Activated effector memory CD4-positive, alpha-beta T cell treated with anti-CD3 and anti-CD28 coated beads, Interleukin-2, amount 50 U/mL, for 16 hours (primary cell): ENCODE results near the gene VOPP1.

Source experiments
- DNase-seq: peaks from one replicate; pipeline ENCODE4 v3.0.0-alpha.2; 2020

Gene VOPP1

DNA sequence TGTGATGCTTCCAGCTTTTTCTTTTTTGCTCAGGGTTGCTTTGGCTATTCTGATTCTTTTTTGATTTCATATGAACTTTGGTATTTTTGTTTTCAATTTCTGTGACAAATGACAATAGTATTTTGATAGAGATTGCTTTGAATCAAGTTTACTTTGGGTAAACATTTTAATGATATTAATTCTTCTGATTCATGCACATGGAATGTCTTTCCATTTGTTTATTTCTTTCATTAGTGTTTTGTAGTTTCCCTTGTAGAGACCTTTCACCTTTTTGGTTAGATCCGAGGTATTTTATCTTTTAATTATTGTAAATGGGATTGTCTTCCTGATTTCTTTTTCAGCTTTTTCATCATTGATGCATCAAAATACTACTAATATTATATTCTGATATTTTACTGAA, 114.0 kb downstream of the VOPP1 start:
- DNase-seq: no peak

- no peak for DNase-seq
Observed at GRCh38 chr7:55457801-55458200, 114.5 kb downstream of the VOPP1 start.

GRCh38 chr7:55452971-55453370, 119.3 kb downstream of the VOPP1 start:
- DNase-seq: no peak

- no peak for DNase-seq
Observed at GRCh38 chr7:55449992-55450535, 122.2 kb downstream of the VOPP1 start.

GRCh38 chr7:55449205-55449991, 122.9 kb downstream of the VOPP1 start:
- no peak for DNase-seq

- no peak for DNase-seq
Observed at GRCh38 chr7:55448526-55448925, 123.8 kb downstream of the VOPP1 start.

DNA sequence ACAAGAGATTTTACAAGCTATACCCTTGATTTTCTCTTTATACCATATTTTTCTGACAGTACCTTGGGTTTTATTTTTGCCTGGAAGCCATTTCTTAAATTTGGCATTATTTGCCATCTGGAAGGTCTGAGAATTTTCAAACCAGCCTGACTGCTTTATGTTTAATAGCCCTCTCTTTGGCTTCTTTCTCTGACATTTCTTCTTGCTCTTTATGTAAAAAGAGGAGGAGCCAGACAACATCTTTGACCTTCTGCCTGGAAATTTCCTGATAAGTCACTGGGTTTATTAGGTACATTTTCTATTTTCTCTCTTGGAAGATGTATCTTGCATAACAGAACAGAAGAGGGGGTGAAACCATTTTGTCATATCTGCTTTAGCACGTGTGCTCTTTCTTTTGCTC, 127.5 kb downstream of the VOPP1 start:
- no peak for DNase-seq

GRCh38 chr7:55441774-55442522, 130.4 kb downstream of the VOPP1 start:
- DNase-seq: no peak

- no peak for DNase-seq
Observed at GRCh38 chr7:55441002-55441401, 131.3 kb downstream of the VOPP1 start.

- DNase-seq: no peak
Observed at GRCh38 chr7:55440040-55440690, 132.1 kb downstream of the VOPP1 start.

DNA sequence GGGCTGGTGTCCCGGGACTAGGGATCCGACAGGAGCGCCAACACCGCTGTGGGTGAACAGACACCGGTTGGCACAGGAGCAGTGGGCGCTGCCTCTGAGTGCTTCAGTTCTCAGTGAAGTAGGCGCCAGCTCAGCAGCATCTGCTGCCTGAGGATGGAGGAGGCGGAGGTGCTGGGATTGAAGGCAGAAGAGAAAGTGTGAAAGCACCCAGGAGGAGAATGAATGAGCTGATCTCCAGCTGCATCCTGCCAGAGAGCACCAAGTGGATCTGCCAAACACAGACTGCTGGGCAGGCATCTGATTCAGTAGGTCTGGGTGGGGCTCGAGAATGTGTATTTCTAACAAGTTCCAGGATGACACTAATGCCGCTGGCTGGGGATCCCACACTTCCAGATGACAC, 132.7 kb downstream of the VOPP1 start:
- no peak for DNase-seq

GRCh38 chr7:55438757-55439525, 133.4 kb downstream of the VOPP1 start:
- DNase-seq: no peak

GRCh38 chr7:55438085-55438756, 134.1 kb downstream of the VOPP1 start:
- DNase-seq: no peak

DNA sequence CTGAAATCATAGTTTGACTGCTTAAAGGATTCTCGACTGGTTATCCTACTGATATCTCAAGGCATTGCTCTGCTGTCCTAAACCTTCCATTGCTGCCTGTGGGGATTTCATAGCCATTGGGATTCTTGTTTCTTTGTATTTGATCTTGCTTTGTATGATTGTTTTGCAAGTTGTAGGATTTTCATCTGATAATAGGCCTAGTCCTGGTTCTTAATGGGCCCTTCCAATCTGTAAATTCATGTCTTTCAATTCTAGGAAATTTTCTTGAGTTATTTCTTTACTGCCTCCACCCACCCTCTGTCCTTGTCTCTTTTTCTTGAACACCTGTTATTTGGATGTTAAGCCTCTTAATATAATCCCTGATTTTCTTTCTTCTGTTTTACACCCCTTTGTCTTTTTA, 134.9 kb downstream of the VOPP1 start:
- DNase-seq: no peak

DNA sequence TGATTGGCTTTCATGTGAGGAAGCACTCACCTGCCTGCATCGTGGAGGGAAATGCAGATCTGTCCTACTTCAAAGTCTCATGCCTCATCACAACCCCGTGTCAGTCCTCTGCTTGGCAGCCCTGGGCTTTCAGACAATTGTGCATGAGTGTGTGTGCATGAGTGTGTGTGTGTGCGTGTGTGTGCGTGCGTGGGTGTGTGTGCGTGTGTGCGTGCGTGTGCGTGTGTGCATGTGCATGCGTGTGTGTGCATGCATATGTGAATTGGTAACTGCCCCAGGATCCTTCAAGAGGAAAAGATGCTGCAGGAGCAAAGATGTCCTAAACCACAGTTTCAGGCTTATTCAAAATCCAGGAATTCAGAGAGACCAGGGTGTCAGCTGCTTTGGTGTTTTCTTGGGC, 135.8 kb downstream of the VOPP1 start:
- no peak for DNase-seq

DNA sequence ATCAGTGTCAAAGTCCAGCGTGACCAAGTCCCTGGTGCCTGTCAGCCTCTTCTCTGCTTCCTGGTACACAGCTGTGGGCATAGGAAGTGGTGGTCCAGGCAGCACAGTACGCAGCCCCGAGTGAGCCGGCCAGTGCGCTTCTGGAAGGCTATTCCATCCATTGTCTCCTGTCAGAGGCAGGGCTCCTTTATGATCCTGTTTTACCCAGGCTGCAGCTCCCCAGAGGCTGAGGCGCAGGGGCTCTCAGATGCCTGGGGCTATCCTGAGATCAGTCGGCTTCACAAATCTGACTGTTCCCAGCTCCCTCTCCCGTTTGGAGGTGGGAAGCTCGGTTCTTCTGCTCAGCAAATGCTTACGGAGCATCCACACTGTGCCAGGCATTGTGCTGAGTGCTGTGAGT, 136.8 kb downstream of the VOPP1 start:
- DNase-seq: no peak

- DNase-seq: no peak
Observed at GRCh38 chr7:55432939-55433784, 139.1 kb downstream of the VOPP1 start.

GRCh38 chr7:55432506-55432905, 139.8 kb downstream of the VOPP1 start:
- no peak for DNase-seq

DNA sequence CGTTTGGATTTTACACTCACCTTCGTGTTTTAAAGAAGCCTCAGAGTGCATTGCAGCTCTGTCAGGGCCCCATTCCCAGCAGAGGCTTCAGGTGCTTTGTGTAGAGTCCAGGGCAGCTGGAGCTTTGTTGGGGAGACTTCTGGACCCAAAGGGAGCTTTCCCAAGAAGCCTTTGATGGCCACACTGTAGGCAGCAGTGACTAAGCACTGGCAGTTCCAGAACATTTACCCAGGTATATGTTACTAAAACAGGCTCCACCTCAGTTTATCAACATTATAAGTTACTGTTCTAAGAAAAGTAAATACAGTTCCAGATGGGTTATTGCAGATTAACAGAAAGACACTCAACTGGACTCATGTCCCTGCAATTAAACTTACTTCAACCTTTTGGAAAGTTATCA, 140.4 kb downstream of the VOPP1 start:
- DNase-seq: no peak

DNA sequence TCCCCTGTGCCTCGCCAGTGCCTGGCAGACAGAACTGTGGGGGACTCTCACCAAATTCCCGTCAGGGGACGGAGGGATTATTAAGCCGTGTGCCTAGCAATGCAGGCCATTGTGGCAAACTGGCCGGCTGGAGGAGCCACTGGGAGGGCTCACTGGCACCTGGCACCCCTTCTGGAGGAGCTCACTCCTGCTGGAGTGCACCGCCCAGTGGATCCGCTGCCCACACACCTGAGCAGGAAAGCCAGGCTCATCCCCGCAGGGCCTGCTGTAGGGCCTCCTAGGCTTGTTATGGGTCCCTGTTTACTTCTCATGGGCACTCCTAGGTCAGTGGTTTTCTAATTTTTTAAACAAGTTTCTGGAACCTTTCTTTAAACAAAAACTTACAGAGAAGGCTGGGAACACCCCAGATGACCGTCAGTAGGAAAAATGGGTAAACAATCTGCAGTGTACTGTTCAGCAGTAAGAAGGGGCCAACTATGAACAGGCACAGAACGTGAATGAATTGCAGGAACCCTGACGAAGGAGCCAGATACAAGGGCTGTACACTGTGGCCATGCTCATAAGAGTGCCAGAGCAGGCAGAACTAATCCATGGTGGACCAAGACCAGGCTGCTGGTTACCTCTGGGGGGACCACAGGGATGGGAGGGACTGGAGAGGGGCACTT, 142.3 kb downstream of the VOPP1 start:
- no peak for DNase-seq

- DNase-seq: no peak
Observed at GRCh38 chr7:55427800-55428199, 144.5 kb downstream of the VOPP1 start.
